AG04449 (cell line): ENCODE results near the gene CTNNBL1.

ENCODE experiments used
- CTCF ChIA-PET: fragments of 350-600 bp; formaldehyde crosslinking; extraction: SDS; loops from one replicate; lab custom pipeline; 2021; ENCODE audit warnings: antibody characterized with exemption; lab: Yijun Ruan, JAX
- POLR2A ChIA-PET: fragments of 400-600, 350-600 bp; formaldehyde crosslinking; extraction: SDS; loops from one replicate; lab custom pipeline; 2020; ENCODE audit warnings: antibody characterized with exemption, inconsistent platforms; lab: Yijun Ruan, JAX
- DNase-seq: peaks from one replicate; pipeline ENCODE4 v3.0.0-alpha.2; 2010; ENCODE audit warnings: low read depth, low spot score
- H3K4me3 ChIP-seq: 2 replicates; pipeline ENCODE4 v1.5.1; 2011; ENCODE audit warnings: low read depth, mild to moderate bottlenecking, control low read depth, low read length
- TF ChIP-seq, protein P1 (sequence below): IDR thresholded peaks from one replicate; pipeline ENCODE4 v1.5.1; 2011; ENCODE audit warnings: mild to moderate bottlenecking, moderate library complexity, low read length, control low read depth, inconsistent platforms; ENCODE audit not compliant: insufficient read depth; ENCODE audit errors: missing control alignments

The CTNNBL1 gene

DNA sequence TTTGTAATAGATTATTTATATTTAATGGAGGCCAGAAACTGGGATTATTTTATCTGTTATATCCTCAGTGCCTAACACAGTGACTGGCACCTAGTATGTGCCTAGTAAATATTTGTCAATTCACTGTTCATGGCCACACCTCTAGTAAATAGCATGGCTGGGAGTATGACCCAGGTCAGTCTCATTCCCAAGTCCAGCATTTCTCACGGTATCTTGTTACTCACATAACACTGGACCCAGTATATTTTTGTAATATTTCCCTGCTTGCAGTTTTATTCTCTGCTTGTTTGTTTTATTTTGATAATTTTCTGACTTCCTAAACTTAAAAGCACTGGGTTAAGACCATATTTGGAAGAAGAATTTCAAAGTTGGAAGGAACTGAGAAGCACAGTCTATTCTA, 47.7 kb downstream of the CTNNBL1 start:
- TF ChIP-seq, protein P1, sequence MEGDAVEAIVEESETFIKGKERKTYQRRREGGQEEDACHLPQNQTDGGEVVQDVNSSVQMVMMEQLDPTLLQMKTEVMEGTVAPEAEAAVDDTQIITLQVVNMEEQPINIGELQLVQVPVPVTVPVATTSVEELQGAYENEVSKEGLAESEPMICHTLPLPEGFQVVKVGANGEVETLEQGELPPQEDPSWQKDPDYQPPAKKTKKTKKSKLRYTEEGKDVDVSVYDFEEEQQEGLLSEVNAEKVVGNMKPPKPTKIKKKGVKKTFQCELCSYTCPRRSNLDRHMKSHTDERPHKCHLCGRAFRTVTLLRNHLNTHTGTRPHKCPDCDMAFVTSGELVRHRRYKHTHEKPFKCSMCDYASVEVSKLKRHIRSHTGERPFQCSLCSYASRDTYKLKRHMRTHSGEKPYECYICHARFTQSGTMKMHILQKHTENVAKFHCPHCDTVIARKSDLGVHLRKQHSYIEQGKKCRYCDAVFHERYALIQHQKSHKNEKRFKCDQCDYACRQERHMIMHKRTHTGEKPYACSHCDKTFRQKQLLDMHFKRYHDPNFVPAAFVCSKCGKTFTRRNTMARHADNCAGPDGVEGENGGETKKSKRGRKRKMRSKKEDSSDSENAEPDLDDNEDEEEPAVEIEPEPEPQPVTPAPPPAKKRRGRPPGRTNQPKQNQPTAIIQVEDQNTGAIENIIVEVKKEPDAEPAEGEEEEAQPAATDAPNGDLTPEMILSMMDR: no peak
- POLR2A ChIA-PET: no interaction called here
- no peak overlapping the region for H3K4me3 ChIP-seq
- CTCF ChIA-PET: interaction anchor here (0.7 kb wide), 1 partner anchor 13 kb away, joined by 3 read pairs; no protein-coding TSS in a partner anchor
- DNase-seq: no peak

DNA sequence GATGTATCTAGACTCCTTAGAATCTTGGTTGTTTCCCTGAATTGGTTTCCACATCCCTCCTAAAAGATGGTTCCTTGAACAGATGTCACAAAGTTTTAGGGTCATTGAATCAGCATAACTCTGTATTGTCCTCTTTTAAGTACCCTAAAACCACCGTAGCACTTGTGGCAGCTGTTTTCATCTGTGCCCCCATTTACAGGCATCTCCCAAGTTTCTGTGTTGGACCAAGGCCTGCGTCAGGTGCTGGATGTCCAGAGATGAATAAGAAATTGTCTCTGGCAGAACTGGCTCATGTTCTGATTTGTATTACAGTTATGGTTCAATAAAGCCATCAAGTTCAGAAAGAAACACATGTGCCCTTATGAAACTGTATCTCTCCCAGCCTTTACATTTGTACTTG, 48.3 kb downstream of the CTNNBL1 start:
- no peak overlapping the region for H3K4me3 ChIP-seq
- TF ChIP-seq, protein P1: no peak
- DNase-seq: no peak
- ChIA-PET POLR2A (no interaction called here), CTCF (no interaction called here)

DNA sequence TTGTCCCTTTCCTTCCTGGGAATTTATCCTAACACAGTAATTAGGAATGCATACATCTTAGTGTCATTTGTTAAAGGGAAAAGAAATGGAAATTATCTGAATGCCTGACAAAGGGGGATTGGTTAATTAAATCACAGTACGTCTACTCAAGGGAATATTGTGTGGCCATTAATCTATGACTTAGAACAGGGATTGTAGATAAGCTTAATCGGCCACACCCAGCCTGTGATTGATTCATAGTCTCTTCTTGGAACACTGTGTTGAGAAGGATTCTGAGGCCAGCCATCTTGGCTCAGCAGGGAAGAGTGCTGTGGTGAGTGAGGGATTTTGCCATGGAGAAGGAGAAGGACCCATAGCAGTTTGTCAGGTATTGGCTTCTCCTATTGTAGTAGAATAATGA, 50.5 kb downstream of the CTNNBL1 start:
- H3K4me3 ChIP-seq: no peak overlapping the region
- POLR2A ChIA-PET: no interaction called here
- CTCF ChIA-PET: no interaction called here
- no peak for DNase-seq
- TF ChIP-seq, protein P1: no peak

DNA sequence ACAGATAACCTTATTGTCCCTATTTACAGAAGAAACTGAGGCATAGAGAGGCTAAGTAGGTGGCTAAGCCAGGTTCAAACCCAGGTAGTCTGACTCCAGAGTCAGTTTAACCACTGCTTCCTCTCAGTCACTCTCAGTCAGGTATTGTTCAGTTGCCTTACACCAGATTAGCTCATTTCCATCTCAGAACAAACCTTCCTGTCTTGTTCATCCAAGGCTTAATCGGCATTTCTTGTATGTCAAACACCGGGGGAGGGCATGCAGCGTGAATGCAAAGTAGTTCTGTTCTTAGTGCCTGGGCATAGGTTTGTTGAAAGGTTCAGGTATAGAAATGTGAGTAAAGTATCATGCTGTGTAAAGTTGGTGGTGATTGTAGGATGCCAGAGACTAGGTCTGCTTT, 51.7 kb downstream of the CTNNBL1 start:
- ChIA-PET CTCF (interaction anchor here (2.4 kb wide), 1 partner anchor 12 kb away, joined by 5 read pairs; no protein-coding TSS in a partner anchor), POLR2A (no interaction called here)
- DNase-seq: no peak
- TF ChIP-seq, protein P1: no peak
- no peak overlapping the region for H3K4me3 ChIP-seq

DNA sequence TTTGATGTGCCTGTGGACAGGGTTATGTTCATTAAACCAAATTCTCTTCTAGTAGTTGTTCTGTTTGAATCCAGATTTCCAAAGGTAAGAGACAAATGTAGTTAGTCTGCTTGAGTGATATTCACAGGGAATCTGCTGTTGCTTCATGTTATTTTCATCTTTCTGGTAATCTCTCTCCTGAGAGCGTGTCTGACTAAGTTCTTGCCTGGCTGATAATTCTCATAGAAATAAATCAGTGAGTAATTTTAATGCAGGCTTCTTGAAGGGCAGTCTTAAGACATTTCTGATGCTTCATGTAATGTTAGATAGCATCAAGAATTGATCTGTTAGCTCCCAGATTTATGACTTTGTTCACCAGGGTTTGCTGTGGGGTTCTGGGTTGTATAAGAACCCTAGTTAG, 54.2 kb downstream of the CTNNBL1 start:
- ChIA-PET CTCF (interaction anchor here (1.3 kb wide), 1 partner anchor 32 kb away, joined by 3 read pairs; no protein-coding TSS in a partner anchor), POLR2A (no interaction called here)

DNA sequence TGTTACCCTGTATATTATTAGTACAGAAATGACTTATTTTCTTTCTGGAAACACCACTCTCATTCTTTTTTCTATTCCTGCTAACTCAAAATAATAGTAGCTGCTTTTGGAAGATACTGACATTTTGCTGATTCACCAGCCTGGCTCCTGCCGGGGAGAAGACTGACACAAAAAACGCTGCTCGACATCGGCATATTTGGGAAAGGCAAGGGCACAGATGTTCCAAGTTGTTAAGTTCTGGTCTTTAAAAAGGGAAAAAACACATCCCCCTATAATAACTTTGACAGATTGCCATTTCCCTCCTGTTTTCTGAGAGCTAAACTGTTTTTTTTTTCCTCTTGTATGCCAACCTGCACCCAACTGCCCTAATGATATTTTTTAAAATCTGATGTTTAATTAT, 55.4 kb downstream of the CTNNBL1 start:
- CTCF ChIA-PET: interaction anchor here (1.8 kb wide), 1 partner anchor 472 kb away, joined by 5 read pairs; no protein-coding TSS in a partner anchor
- POLR2A ChIA-PET: no interaction called here
- DNase-seq: no peak
- TF ChIP-seq, protein P1: no peak
- H3K4me3 ChIP-seq: no peak overlapping the region

More for the DNA sequence above, 54.2 kb downstream of the CTNNBL1 start:
- TF ChIP-seq, protein P1: no peak
- DNase-seq: no peak
- H3K4me3 ChIP-seq: no peak overlapping the region
